Stomach (tissue), 9 donors: Measurements from ENCODE around the gene MTHFD2L. TPM values are rescaled to one million over a fixed set of nuclear protein-coding genes. Genes with fewer than 3 reads are reported as not detected.

Experiments used
- DNase-seq, 2 donors: peaks; one replicate each; pipeline versions ENCODE4 v3.0.0 to v3.0.0-alpha.2; 2013 to 2019
- H3K27ac ChIP-seq, 5 donors: fragments of 200-600 bp in 4 of 5; sonication (generic) in 4 of 5; one replicate each; pipeline ENCODE4 v1.5.1; 2013 to 2019; ENCODE audit warnings: mild to moderate bottlenecking in 1 of 5, moderate library complexity in 1 of 5
- H3K27me3 ChIP-seq, 3 donors: fragments of 200-600 bp; sonication (generic); one replicate each; pipeline ENCODE4 v1.5.1; 2017 to 2019; ENCODE audit warnings: mixed run types in 1 of 3
- H3K36me3 ChIP-seq, 4 donors: fragments of 200-600 bp; sonication (generic); 1 replicate in 3 of 4; 2 replicates in 1 of 4; pipeline ENCODE4 v1.5.1; 2016 to 2019
- H3K4me1 ChIP-seq, 4 donors: fragments of 200-600 bp; sonication (generic); one replicate each; pipeline ENCODE4 v1.5.1; 2016 to 2019
- H3K4me3 ChIP-seq, 4 donors: fragments of 200-600 bp; sonication (generic) in 3 of 4; one replicate each; pipeline ENCODE4 v1.5.1; 2016 to 2019; ENCODE audit warnings: mild to moderate bottlenecking in 1 of 4
- H3K9me3 ChIP-seq, 4 donors: fragments of 200-600 bp; sonication (generic); one replicate each; pipeline ENCODE4 v1.5.1; 2016 to 2019
- CTCF ChIP-seq, 7 experiments: fragments of 450-650 bp in 4 of 7; fragments of 200-600 bp in 3 of 7; sonication (generic) in 3 of 7; IDR thresholded peaks; one replicate each; pipeline ENCODE4 v1.5.1; 2016 to 2019; ENCODE audit warnings: antibody characterized with exemption in 7 of 7, control low read depth in 2 of 7, mild to moderate bottlenecking in 1 of 7
- EP300 ChIP-seq: sonication (generic); formaldehyde crosslinking; IDR thresholded peaks from one replicate; pipeline ENCODE4 v1.6.1; 2017; ENCODE audit warnings: antibody characterized with exemption
- POLR2A ChIP-seq, 4 donors: fragments of 450-650 bp; IDR thresholded peaks; one replicate each; pipeline ENCODE4 v1.6.1; 2016; ENCODE audit warnings: antibody characterized with exemption in 4 of 4, control low read depth in 2 of 4, mild to moderate bottlenecking in 1 of 4, moderate library complexity in 1 of 4
- POLR2AphosphoS5 ChIP-seq, 3 donors: sonication (generic); formaldehyde crosslinking; IDR thresholded peaks; one replicate each; pipeline ENCODE4 v1.6.1; 2016; ENCODE audit warnings: antibody characterized with exemption in 3 of 3
- WGBS, 5 donors: extraction: QIAGEN DNeasy Blood & Tissue Kit in 3 of 5; methylation state at CpG; one replicate each; pipeline versions ENCODE4 v1.1.5 to v1.1.7; 2013 to 2018; 5-methylcytosine and 5-hydroxymethylcytosine counted together
- intact Hi-C: fragments of 100-400 bp; cut with DNase I; formaldehyde crosslinking; loops from one replicate; pipeline ENCODE4 v1.15.1; 2023; ENCODE audit warnings: low total_unique reads
- polyA plus RNA-seq, 3 donors: library from polyadenylated mRNA; stranded (reverse); fragments of 200-250 nt; gene quantifications; one replicate each; pipeline ENCODE4 v1.2.3, GENCODE V29; 2013
- total RNA-seq, 5 donors: library from RNA; depleted of rRNA; stranded (reverse); fragments of >200 nt; gene quantifications; one replicate each; pipeline versions ENCODE4 v1.1.0 to v1.2.3, GENCODE V29; 2014 to 2016
- donor health status: healthy with polysubstance abuse.
- donor health status: Bipolar disorder and iron deficiency.
- donor health status: healthy.

MTHFD2L gene
- total and polyA plus RNA-seq, 8 donors, result 1.4 to 34.1 (median 8.2) TPM

GRCh38 chr4:74237425-74237966, 79.6 kb downstream of the MTHFD2L start:
- no peak for DNase-seq
- intact Hi-C loops, result no loop called here
- H3K4me1 ChIP-seq, result peaks cover 0 to under 1% (median 0%) of the 10 kb centered on the region in 4 donors
- WGBS, 5 donors, result 81 to 95% (median 87%) methylated on average over 3 of the region's 3 CpGs
- H3K27me3 ChIP-seq, result no peaks in the 10 kb centered on the region
- TF ChIP-seq CTCF (IDR thresholded peaks at IDR 0.05), result no peak
- TF ChIP-seq POLR2AphosphoS5 (IDR thresholded peaks at IDR 0.05), result no peak
- no peak for TF ChIP-seq EP300
- TF ChIP-seq POLR2A (IDR thresholded peaks at IDR 0.05), result no peak
- no peak overlapping the region for H3K27ac ChIP-seq
- H3K9me3 ChIP-seq, result no peaks in the 10 kb centered on the region
- no peaks in the 10 kb centered on the region for H3K36me3 ChIP-seq
- no peak overlapping the region for H3K4me3 ChIP-seq

- Histone ChIP-seq H3K4me1 (no peaks in the 10 kb centered on the region), H3K4me3 (no peak overlapping the region), H3K27me3 (no peaks in the 10 kb centered on the region), H3K9me3 (no peaks in the 10 kb centered on the region), H3K27ac (no peak overlapping the region), H3K36me3 (no peaks in the 10 kb centered on the region)
- TF ChIP-seq EP300, result no peak
- TF ChIP-seq POLR2A (IDR thresholded peaks at IDR 0.05), result no peak
- no peak for TF ChIP-seq POLR2AphosphoS5 (IDR thresholded peaks at IDR 0.05)
- TF ChIP-seq CTCF (IDR thresholded peaks at IDR 0.05), result no peak
- DNase-seq, result no peak
- intact Hi-C loops, result no loop called here
Measured at GRCh38 chr4:74244049-74244448, 86.1 kb downstream of the MTHFD2L start.

GRCh38 chr4:74252933-74253332, 95.0 kb downstream of the MTHFD2L start:
- DNase-seq, result no peak
- Histone ChIP-seq H3K9me3 (peaks cover 0 to 23% (median 16%) of the 10 kb centered on the region in 4 donors), H3K4me3 (no peak overlapping the region), H3K4me1 (no peaks in the 10 kb centered on the region), H3K27ac (no peak overlapping the region), H3K36me3 (peaks cover 0 to 6% (median 0%) of the 10 kb centered on the region in 4 donors), H3K27me3 (no peaks in the 10 kb centered on the region)
- intact Hi-C loops, result no loop called here
- TF ChIP-seq POLR2AphosphoS5 (IDR thresholded peaks at IDR 0.05) (no peak), CTCF (IDR thresholded peaks at IDR 0.05) (no peak), EP300 (no peak), POLR2A (IDR thresholded peaks at IDR 0.05) (no peak)

GRCh38 chr4:74254386-74254785, 96.5 kb downstream of the MTHFD2L start:
- peaks cover 0 to 6% (median 0%) of the 10 kb centered on the region in 4 donors for H3K36me3 ChIP-seq
- no peak for DNase-seq
- WGBS, 5 donors, result 96 to 100% (median 97%) methylated on average over 1 of the region's 1 CpG
- peaks cover 0 to 7% (median 6%) of the 10 kb centered on the region in 4 donors for H3K4me1 ChIP-seq
- no peaks in the 10 kb centered on the region for H3K27me3 ChIP-seq
- no peak for TF ChIP-seq POLR2AphosphoS5 (IDR thresholded peaks at IDR 0.05)
- TF ChIP-seq POLR2A (IDR thresholded peaks at IDR 0.05), result no peak
- no peak for TF ChIP-seq CTCF (IDR thresholded peaks at IDR 0.05)
- peaks cover 0 to 23% (median 16%) of the 10 kb centered on the region in 4 donors for H3K9me3 ChIP-seq
- H3K27ac ChIP-seq, result no peak overlapping the region
- intact Hi-C loops, result no loop called here
- H3K4me3 ChIP-seq, result no peak overlapping the region
